GM18858 (cell line): ENCODE data around the gene EIF4G2.

Experiments
- ATAC-seq: cut with Tn5 transposase; IDR thresholded peaks from one replicate; pipeline ENCODE4 v1.9.1; 2021; ENCODE audit not compliant: unreplicated experiment

EIF4G2 gene

GRCh38 chr11:10809373-10810160, 841 bp upstream of the EIF4G2 start:
- ATAC-seq = peak; percentile 5

GRCh38 chr11:10808235-10808552, 532 bp downstream of the EIF4G2 start:
- ATAC-seq = peak; percentile 7

GRCh38 chr11:10807493-10808234, 1.1 kb downstream of the EIF4G2 start:
- no peak for ATAC-seq

- no peak for ATAC-seq
These were observed 2.5 kb downstream of the EIF4G2 start for GRCh38 chr11:10806206-10806605.

GRCh38 chr11:10805741-10806140, 3.0 kb downstream of the EIF4G2 start:
- ATAC-seq = no peak

- ATAC-seq = no peak
These were observed 5.0 kb downstream of the EIF4G2 start for GRCh38 chr11:10803676-10804075.

GRCh38 chr11:10800292-10800691, 8.4 kb downstream of the EIF4G2 start:
- no peak for ATAC-seq

GRCh38 chr11:10798330-10798928, 10.3 kb downstream of the EIF4G2 start:
- no peak for ATAC-seq

- no peak for ATAC-seq
These were observed 11.2 kb downstream of the EIF4G2 start for GRCh38 chr11:10797531-10797930.

- no peak for ATAC-seq
These were observed 11.7 kb downstream of the EIF4G2 start for GRCh38 chr11:10797001-10797400.

GRCh38 chr11:10796191-10796590, 12.5 kb downstream of the EIF4G2 start:
- ATAC-seq = no peak

- no peak for ATAC-seq
These were observed 15.1 kb downstream of the EIF4G2 start for GRCh38 chr11:10793470-10794255.

GRCh38 chr11:10792385-10793068, 16.2 kb downstream of the EIF4G2 start:
- ATAC-seq = peak; percentile 81

GRCh38 chr11:10786451-10786850, 22.3 kb downstream of the EIF4G2 start:
- ATAC-seq = no peak

GRCh38 chr11:10785146-10785474, 23.6 kb downstream of the EIF4G2 start:
- ATAC-seq = no peak

- ATAC-seq = no peak
These were observed 24.2 kb downstream of the EIF4G2 start for GRCh38 chr11:10784232-10785145.

GRCh38 chr11:10780040-10780439, 28.7 kb downstream of the EIF4G2 start:
- ATAC-seq = no peak

GRCh38 chr11:10779086-10779485, 29.6 kb downstream of the EIF4G2 start:
- ATAC-seq = no peak

GRCh38 chr11:10778217-10778970, 30.3 kb downstream of the EIF4G2 start:
- ATAC-seq = no peak
